AG04449 (cell line): ENCODE results near the gene IGFBP6.

ENCODE experiments used
- CTCF ChIA-PET: fragments of 350-600 bp; formaldehyde crosslinking; extraction: SDS; loops from one replicate; lab custom pipeline; 2021; ENCODE audit warnings: antibody characterized with exemption; lab: Yijun Ruan, JAX
- POLR2A ChIA-PET: fragments of 400-600, 350-600 bp; formaldehyde crosslinking; extraction: SDS; loops from one replicate; lab custom pipeline; 2020; ENCODE audit warnings: antibody characterized with exemption, inconsistent platforms; lab: Yijun Ruan, JAX
- DNase-seq: peaks from one replicate; pipeline ENCODE4 v3.0.0-alpha.2; 2010; ENCODE audit warnings: low read depth, low spot score
- H3K4me3 ChIP-seq: 2 replicates; pipeline ENCODE4 v1.5.1; 2011; ENCODE audit warnings: low read depth, mild to moderate bottlenecking, control low read depth, low read length
- CTCF ChIP-seq: IDR thresholded peaks from one replicate; pipeline ENCODE4 v1.5.1; 2011; ENCODE audit warnings: mild to moderate bottlenecking, moderate library complexity, low read length, control low read depth, inconsistent platforms; ENCODE audit not compliant: insufficient read depth; ENCODE audit errors: missing control alignments

IGFBP6 gene

GRCh38 chr12:53065470-53065869 is 32.0 kb upstream of the IGFBP6 start:
- H3K4me3 ChIP-seq: no peak overlapping the region
- POLR2A ChIA-PET: interaction anchor here (0.9 to 8.2 kb wide), 11 partner anchors 7 to 132 kb away, joined by 3 to 74 read pairs (median 7); partner anchors contain the start of genes IGFBP6, SOAT2, SPRYD3 and ZNF740
- CTCF ChIA-PET: interaction anchor here (1.0 to 28.9 kb wide), 34 partner anchors 10 to 287 kb away, joined by 3 to 655 read pairs (median 7); partner anchors contain the start of genes AAAS, CSAD, IGFBP6 and SOAT2
- no peak for TF ChIP-seq CTCF
- no peak for DNase-seq

- H3K4me3 ChIP-seq: no peak overlapping the region
- CTCF ChIA-PET: interaction anchor here (0.9 to 28.9 kb wide), 40 partner anchors 11 to 286 kb away, joined by 3 to 655 read pairs (median 6); partner anchors contain the start of genes AAAS, CSAD, IGFBP6 and ITGB7
- no peak for DNase-seq
- POLR2A ChIA-PET: interaction anchor here (0.8 to 8.2 kb wide), 11 partner anchors 8 to 131 kb away, joined by 3 to 74 read pairs (median 7); partner anchors contain the start of genes CSAD, IGFBP6, SOAT2 and SPRYD3
- peak; percentile 85 for TF ChIP-seq CTCF
These were observed 31.2 kb upstream of the IGFBP6 start for GRCh38 chr12:53065975-53066931.

- no peak for DNase-seq
- ChIA-PET CTCF (interaction anchor here (0.6 to 28.9 kb wide), 21 partner anchors 10 to 278 kb away, joined by 3 to 655 read pairs (median 17); partner anchors contain the start of genes AAAS, CSAD, IGFBP6 and ITGB7), POLR2A (interaction anchor here (0.6 to 8.2 kb wide), 6 partner anchors 12 to 130 kb away, joined by 3 to 74 read pairs (median 6); partner anchors contain the start of genes CSAD, IGFBP6 and SPRYD3)
- no peak for TF ChIP-seq CTCF
- no peak overlapping the region for H3K4me3 ChIP-seq
These were observed 30.1 kb upstream of the IGFBP6 start for GRCh38 chr12:53067074-53067992.

GRCh38 chr12:53067993-53068770 is 29.3 kb upstream of the IGFBP6 start:
- no peak for DNase-seq
- ChIA-PET CTCF (interaction anchor here (0.6 to 28.9 kb wide), 9 partner anchors 9 to 150 kb away, joined by 3 to 655 read pairs (median 94); partner anchors contain the start of genes IGFBP6, SOAT2, SPRYD3 and TNS2), POLR2A (interaction anchor here (1.1 to 8.2 kb wide), 3 partner anchors 11 to 30 kb away, joined by 3 to 74 read pairs (median 67); partner anchors contain the start of genes IGFBP6 and SPRYD3)
- no peak for TF ChIP-seq CTCF
- no peak overlapping the region for H3K4me3 ChIP-seq
